ENCODE results near the gene ASB6. TPM values are rescaled to one million over a fixed set of nuclear protein-coding genes. Genes with fewer than 3 reads are reported as not detected.
"Not testable (repeated sequence)": the region's sequence is repeated elsewhere in the genome, so short reads cannot be mapped to it uniquely, and the experiment has no call there.

The ASB6 gene
- total RNA-seq, 4 donors from 2014 or later = 13.3 to 30.0 (median 22.0) TPM

- 6% methylated on average over 16 of the region's 88 CpGs for WGBS
- H3K9me3 ChIP-seq = no peaks in the 10 kb centered on the region
- DNase-seq (ENCODE audit: extremely low spot score) = no peak
- H3K27me3 ChIP-seq = peaks cover 0 to 51% (median 8%) of the 10 kb centered on the region in 4 donors
- H3K36me3 ChIP-seq = no peaks in the 10 kb centered on the region
- TF ChIP-seq POLR2A (IDR thresholded peaks at IDR 0.05; ENCODE audit: low read depth) (no peak), CTCF (IDR thresholded peaks at IDR 0.05) (peak in 1 of 3 experiments; percentile 21)
- intact Hi-C loops (cut with DNase I) = loop anchor here (5.0 kb wide), 1 partner anchor 51 kb away; no protein-coding TSS in a partner anchor
- H3K27ac ChIP-seq (replicated peaks in 1 of 4) = peak overlapping the region; percentile 23 to 57 (median 38)
- peak overlapping the region; percentile 46 to 65 (median 56) for H3K4me3 ChIP-seq
- peaks cover 8 to 28% (median 22%) of the 10 kb centered on the region in 4 donors for H3K4me1 ChIP-seq
Measured at GRCh38 chr9:129665814-129666520, 24.0 kb upstream of the ASB6 start.

GRCh38 chr9:129665389-129665775, 23.4 kb upstream of the ASB6 start, which contains the start of gene PRRX2:
TSS of gene PRRX2 (plus strand) at chr9:129665647. CDS start at chr9:129665868, 221 bp downstream.
- no peak for DNase-seq (ENCODE audit: extremely low spot score)
- Histone ChIP-seq H3K27ac (replicated peaks in 1 of 4) (peak within 1 kb of the TSS; percentile 23 to 57 (median 38)), H3K27me3 (peaks cover 0 to 51% (median 8%) of the 10 kb centered on the region in 4 donors), H3K4me3 (peak within 1 kb of the TSS; percentile 46 to 65 (median 56)), H3K36me3 (no peaks in the 10 kb centered on the region), H3K4me1 (peaks cover 8 to 28% (median 22%) of the 10 kb centered on the region in 4 donors), H3K9me3 (no peaks in the 10 kb centered on the region)
- TF ChIP-seq POLR2AphosphoS5 (IDR thresholded peaks at IDR 0.05) (no peak), EP300 (IDR thresholded peaks at IDR 0.05) (no peak), POLR2A (IDR thresholded peaks at IDR 0.05; ENCODE audit: low read depth) (no peak), CTCF (IDR thresholded peaks at IDR 0.05) (no peak)
- intact Hi-C loops (cut with DNase I) = loop anchor here (5.0 kb wide), 1 partner anchor 52 kb away; no protein-coding TSS in a partner anchor
- WGBS = 0% methylated on average over 13 of the region's 37 CpGs

- TF ChIP-seq POLR2A (IDR thresholded peaks at IDR 0.05; ENCODE audit: low read depth) = no peak
- no peak for TF ChIP-seq EP300 (IDR thresholded peaks at IDR 0.05)
- TF ChIP-seq POLR2AphosphoS5 (IDR thresholded peaks at IDR 0.05) = no peak
- no peak for TF ChIP-seq CTCF (IDR thresholded peaks at IDR 0.05)
- H3K4me3 ChIP-seq = peak overlapping the region; percentile 46 to 65 (median 56)
- intact Hi-C loops (cut with DNase I) = loop anchor here (5.0 kb wide), 1 partner anchor 52 kb away; no protein-coding TSS in a partner anchor
- peak overlapping the region in 2 of 4 donors; percentile 10 to 25 for H3K27ac ChIP-seq (replicated peaks in 1 of 4)
- H3K9me3 ChIP-seq = no peaks in the 10 kb centered on the region
- H3K4me1 ChIP-seq = peaks cover 8 to 28% (median 22%) of the 10 kb centered on the region in 4 donors
- 38% methylated on average over 19 of the region's 36 CpGs for WGBS
- no peak for DNase-seq (ENCODE audit: extremely low spot score)
- peaks cover 0 to 51% (median 8%) of the 10 kb centered on the region in 4 donors for H3K27me3 ChIP-seq
- H3K36me3 ChIP-seq = no peaks in the 10 kb centered on the region
Measured at GRCh38 chr9:129664746-129665388, 22.9 kb upstream of the ASB6 start.

- DNase-seq (ENCODE audit: extremely low spot score); H3K4me3 ChIP-seq; intact Hi-C loops (cut with DNase I); H3K27ac ChIP-seq (replicated peaks in 1 of 4); H3K9me3 ChIP-seq; H3K36me3 ChIP-seq: not testable (repeated sequence)
- peaks cover 8 to 27% (median 22%) of the 10 kb centered on the region in 4 donors for H3K4me1 ChIP-seq
- WGBS = 79% methylated on average over 3 of the region's 3 CpGs
- peaks cover 0 to 39% (median 8%) of the 10 kb centered on the region in 4 donors for H3K27me3 ChIP-seq
Measured at GRCh38 chr9:129662239-129662638, 20.3 kb upstream of the ASB6 start.

GRCh38 chr9:129661029-129661428, 19.1 kb upstream of the ASB6 start:
- intact Hi-C loops (cut with DNase I) = no loop called here
- Histone ChIP-seq H3K27ac (replicated peaks in 1 of 4) (no peak overlapping the region), H3K36me3 (no peaks in the 10 kb centered on the region), H3K9me3 (no peaks in the 10 kb centered on the region), H3K4me3 (no peak overlapping the region), H3K4me1 (peaks cover 5 to 15% (median 12%) of the 10 kb centered on the region in 4 donors), H3K27me3 (peaks cover 0 to 27% (median 4%) of the 10 kb centered on the region in 4 donors)
- WGBS = 60% methylated on average over 2 of the region's 2 CpGs
- DNase-seq (ENCODE audit: extremely low spot score) = no peak
- TF ChIP-seq POLR2A (IDR thresholded peaks at IDR 0.05; ENCODE audit: low read depth) (no peak), CTCF (IDR thresholded peaks at IDR 0.05) (no peak), POLR2AphosphoS5 (IDR thresholded peaks at IDR 0.05) (no peak), EP300 (IDR thresholded peaks at IDR 0.05) (no peak)
